GM23248 (cell line): ENCODE results near the gene AARS2. TPM values are rescaled to one million over a fixed set of nuclear protein-coding genes. Genes with fewer than 3 reads are reported as not detected.

Source experiments
- DNase-seq: peaks from one replicate; pipeline ENCODE4 v3.0.0-alpha.2; 2015
- H2AFZ ChIP-seq: fragments of 200-600 bp; sonication (generic); 2 replicates; pipeline ENCODE4 v1.6.1; 2016; ENCODE audit warnings: antibody characterized with exemption
- H3F3A ChIP-seq: fragments of 200-600 bp; sonication (generic); 2 replicates; pipeline ENCODE4 v1.6.1; 2016; ENCODE audit warnings: mild to moderate bottlenecking, antibody characterized with exemption, mixed run types; ENCODE audit not compliant: insufficient read depth
- H3K27ac ChIP-seq: fragments of 200-600 bp; sonication (generic); 2 replicates; pipeline ENCODE4 v1.5.1; 2016; ENCODE audit warnings: mild to moderate bottlenecking
- H3K27me3 ChIP-seq: fragments of 200-600 bp; sonication (generic); replicated peaks from 2 replicates; pipeline ENCODE4 v1.6.1; 2016; ENCODE audit warnings: mild to moderate bottlenecking; ENCODE audit not compliant: insufficient read depth
- H3K36me3 ChIP-seq: fragments of 200-600 bp; sonication (generic); 2 replicates; pipeline ENCODE4 v1.6.1; 2016; ENCODE audit warnings: low read depth, mild to moderate bottlenecking
- H3K4me1 ChIP-seq: fragments of 200-600 bp; sonication (generic); 2 replicates; pipeline ENCODE4 v1.6.1; 2016; ENCODE audit warnings: mild to moderate bottlenecking; ENCODE audit not compliant: insufficient read depth
- H3K4me2 ChIP-seq: fragments of 200-600 bp; sonication (generic); one replicate; pipeline ENCODE4 v1.6.1; 2016; ENCODE audit warnings: mild to moderate bottlenecking; ENCODE audit not compliant: unreplicated experiment
- H3K4me3 ChIP-seq: fragments of 200-600 bp; sonication (generic); 2 replicates; pipeline ENCODE4 v1.5.1; 2016; ENCODE audit warnings: mild to moderate bottlenecking
- H3K79me2 ChIP-seq: fragments of 200-600 bp; sonication (generic); 2 replicates; pipeline ENCODE4 v1.6.1; 2016; ENCODE audit warnings: mild to moderate bottlenecking; ENCODE audit not compliant: insufficient read depth
- H3K9ac ChIP-seq: fragments of 200-600 bp; sonication (generic); 2 replicates; pipeline ENCODE4 v1.6.1; 2016; ENCODE audit warnings: mild to moderate bottlenecking
- H3K9me2 ChIP-seq: fragments of 200-600 bp; sonication (generic); 2 replicates; pipeline ENCODE4 v1.6.1; 2016; ENCODE audit warnings: mixed run types, mild to moderate bottlenecking, moderate library complexity; ENCODE audit not compliant: insufficient read depth
- H3K9me3 ChIP-seq: fragments of 200-600 bp; sonication (generic); one replicate; pipeline ENCODE4 v1.6.1; 2017; ENCODE audit warnings: low read depth
- H4K20me1 ChIP-seq: fragments of 200-600 bp; sonication (generic); 2 replicates; pipeline ENCODE4 v1.6.0; 2016; ENCODE audit not compliant: insufficient read depth
- EZH2 ChIP-seq: fragments of 200-600 bp; sonication (generic); IDR thresholded peaks from 2 replicates; pipeline ENCODE4 v1.6.1; 2018; ENCODE audit warnings: antibody characterized with exemption, mild to moderate bottlenecking; ENCODE audit not compliant: insufficient read depth, poor library complexity, severe bottlenecking
- EZH2phosphoT487 ChIP-seq: fragments of 200-600 bp; sonication (generic); IDR thresholded peaks from 2 replicates; pipeline ENCODE4 v1.6.1; 2018; ENCODE audit warnings: antibody characterized with exemption, moderate library complexity, mild to moderate bottlenecking, low read depth; ENCODE audit not compliant: insufficient read depth
- WGBS, 2 experiments: methylation state at CpG; one replicate each; pipeline ENCODE4 v1.1.6; 2015 to 2017; ENCODE audit warnings: low lambda C conversion rate in 2 of 2, low coverage in 1 of 2; ENCODE audit errors: missing lambda C conversion rate in 2 of 2; 5-methylcytosine and 5-hydroxymethylcytosine counted together
- in situ Hi-C: fragments of 300-500 bp; cut with MboI; formaldehyde crosslinking; loops from 2 replicates; pipeline ENCODE4 v1.15.0; 2020
- polyA plus RNA-seq: library from polyadenylated mRNA; unstranded; fragments of >200 nt; fragmentation: Nextera tagmentation; extraction: Ambion mirVana; gene quantifications from 2 replicates; pipeline ENCODE4 v1.2.1, GENCODE V29; 2016
- total RNA-seq: library from RNA; depleted of rRNA; stranded (reverse); fragments of >200 nt; shearing (Covaris generic); gene quantifications from 2 replicates; pipeline ENCODE4 v1.2.3, GENCODE V29; 2014

AARS2 gene
- total and polyA plus RNA-seq, 2 experiments from 2014 or later, result 6.0 to 14.7 TPM

DNA sequence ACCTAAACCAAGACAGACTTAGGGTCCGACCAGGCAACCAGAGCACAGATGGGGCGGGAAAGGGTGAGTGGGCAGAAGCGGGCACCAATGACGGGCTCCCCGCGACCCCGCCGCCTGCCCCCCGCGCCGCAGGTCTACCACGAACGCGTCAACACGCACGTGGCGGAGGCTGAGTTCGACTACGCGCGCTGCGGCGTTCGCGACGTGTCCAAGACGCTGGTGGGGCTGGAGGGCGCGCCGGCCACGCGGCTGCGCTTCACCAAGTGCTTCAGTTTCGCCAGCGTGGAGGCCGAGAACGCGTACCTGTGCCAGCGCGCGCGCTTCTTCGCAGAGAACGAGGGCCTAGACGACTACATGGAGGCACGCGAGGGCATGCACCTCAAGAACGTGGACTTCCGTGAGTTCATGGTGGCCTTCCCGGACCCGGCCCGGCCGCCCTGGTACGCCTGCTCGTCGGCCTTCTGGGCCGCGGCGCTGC lies 37.8 kb downstream of the AARS2 start:
- DNase-seq, result no peak
- H3K4me2 ChIP-seq, result peak overlapping the region; percentile 68
- peak overlapping the region; percentile 65; the same call in 1 of the 2 replicates for H2AFZ ChIP-seq
- H3K9me3 ChIP-seq, result no peaks in the 10 kb centered on the region
- H3K79me2 ChIP-seq, result no peaks in the 10 kb centered on the region
- no peak overlapping the region for H3K9ac ChIP-seq
- no peaks in the 10 kb centered on the region for H3F3A ChIP-seq
- H4K20me1 ChIP-seq, result no peaks in the 10 kb centered on the region
- 77 to 86% methylated on average over 48 to 53 of the region's 59 CpGs for WGBS, 2 experiments
- H3K27ac ChIP-seq, result no peak overlapping the region
- in situ Hi-C loops, result no loop called here
- no peak for TF ChIP-seq EZH2phosphoT487
- no peak for TF ChIP-seq EZH2
- no peaks in the 10 kb centered on the region for H3K4me1 ChIP-seq
- H3K9me2 ChIP-seq, result no peaks in the 10 kb centered on the region
- peaks cover 29% of the 10 kb centered on the region for H3K27me3 ChIP-seq
- H3K4me3 ChIP-seq, result peak overlapping the region; percentile 54
- no peaks in the 10 kb centered on the region for H3K36me3 ChIP-seq

DNA sequence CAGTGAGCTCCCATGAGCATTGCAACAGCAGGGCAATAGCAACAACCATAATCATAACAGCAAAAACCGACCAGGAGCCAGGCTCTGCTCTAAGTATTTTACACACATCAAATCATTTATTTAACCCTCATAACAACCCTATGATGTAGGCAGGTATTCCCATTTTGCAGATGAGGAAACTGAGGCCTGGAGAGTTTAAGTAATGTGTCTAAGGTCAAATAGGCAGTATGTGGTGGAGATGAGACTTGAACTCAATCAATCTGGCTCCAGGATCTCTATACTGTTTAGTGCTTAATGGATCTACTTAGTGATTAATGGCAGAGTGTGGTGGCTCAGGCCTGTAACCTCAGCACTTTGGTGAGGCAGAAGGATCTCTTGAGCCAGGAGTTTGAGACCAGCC lies 39.5 kb downstream of the AARS2 start:
- no peak overlapping the region for H3K4me3 ChIP-seq
- H3K9me3 ChIP-seq, result no peaks in the 10 kb centered on the region
- H3K79me2 ChIP-seq, result no peaks in the 10 kb centered on the region
- H3K9me2 ChIP-seq, result no peaks in the 10 kb centered on the region
- TF ChIP-seq EZH2phosphoT487, result no peak
- TF ChIP-seq EZH2, result no peak
- no peaks in the 10 kb centered on the region for H4K20me1 ChIP-seq
- peaks cover 45% of the 10 kb centered on the region for H3K27me3 ChIP-seq
- WGBS, 2 experiments, result 0% methylated on average over 1 of the region's 1 CpG
- no peaks in the 10 kb centered on the region for H3K4me1 ChIP-seq
- in situ Hi-C loops, result loop anchor here (5.0 kb wide), 1 partner anchor 64 kb away; no protein-coding TSS in a partner anchor
- DNase-seq, result no peak
- H3F3A ChIP-seq, result no peaks in the 10 kb centered on the region
- no peaks in the 10 kb centered on the region for H3K36me3 ChIP-seq
- H3K9ac ChIP-seq, result no peak overlapping the region
- H3K4me2 ChIP-seq, result no peak overlapping the region
- no peak overlapping the region for H2AFZ ChIP-seq
- no peak overlapping the region for H3K27ac ChIP-seq

DNA sequence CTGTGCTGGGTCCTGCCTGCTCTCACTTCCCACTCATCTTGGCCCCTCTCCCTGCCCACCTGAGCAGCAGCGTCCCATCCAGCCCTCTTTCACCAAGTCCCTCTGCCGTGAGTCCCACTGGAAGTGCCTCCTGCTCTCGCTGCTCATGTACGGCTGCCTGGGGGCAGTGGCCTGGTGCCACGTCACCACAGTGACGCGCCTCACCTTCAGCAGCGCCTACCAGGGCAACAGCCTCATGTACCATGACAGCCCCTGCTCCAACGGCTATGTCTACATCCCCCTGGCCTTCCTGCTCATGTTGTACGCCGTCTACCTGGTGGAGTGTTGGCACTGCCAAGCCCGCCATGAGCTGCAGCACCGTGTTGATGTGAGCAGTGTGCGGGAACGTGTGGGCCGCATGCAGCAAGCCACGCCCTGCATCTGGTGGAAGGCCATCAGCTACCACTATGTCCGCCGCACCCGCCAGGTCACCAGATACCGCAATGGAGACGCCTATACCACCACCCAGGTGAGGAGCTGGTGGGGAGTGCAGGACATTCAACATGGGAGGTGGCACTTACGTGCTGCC lies 40.1 kb downstream of the AARS2 start:
- H3K9me3 ChIP-seq, result no peaks in the 10 kb centered on the region
- H3K9me2 ChIP-seq, result no peaks in the 10 kb centered on the region
- H3K4me3 ChIP-seq, result no peak overlapping the region
- TF ChIP-seq EZH2phosphoT487, result no peak
- TF ChIP-seq EZH2, result no peak
- no peaks in the 10 kb centered on the region for H3K36me3 ChIP-seq
- no peaks in the 10 kb centered on the region for H4K20me1 ChIP-seq
- no peak overlapping the region for H3K27ac ChIP-seq
- WGBS, 2 experiments, result 82 to 83% methylated on average over 23 of the region's 23 CpGs
- no peaks in the 10 kb centered on the region for H3F3A ChIP-seq
- DNase-seq, result no peak
- in situ Hi-C loops, result loop anchor here (5.0 kb wide), 1 partner anchor 64 kb away; no protein-coding TSS in a partner anchor
- H3K4me2 ChIP-seq, result no peak overlapping the region
- no peaks in the 10 kb centered on the region for H3K4me1 ChIP-seq
- H2AFZ ChIP-seq, result no peak overlapping the region
- H3K79me2 ChIP-seq, result no peaks in the 10 kb centered on the region
- H3K9ac ChIP-seq, result no peak overlapping the region
- peaks cover 49% of the 10 kb centered on the region for H3K27me3 ChIP-seq

DNA sequence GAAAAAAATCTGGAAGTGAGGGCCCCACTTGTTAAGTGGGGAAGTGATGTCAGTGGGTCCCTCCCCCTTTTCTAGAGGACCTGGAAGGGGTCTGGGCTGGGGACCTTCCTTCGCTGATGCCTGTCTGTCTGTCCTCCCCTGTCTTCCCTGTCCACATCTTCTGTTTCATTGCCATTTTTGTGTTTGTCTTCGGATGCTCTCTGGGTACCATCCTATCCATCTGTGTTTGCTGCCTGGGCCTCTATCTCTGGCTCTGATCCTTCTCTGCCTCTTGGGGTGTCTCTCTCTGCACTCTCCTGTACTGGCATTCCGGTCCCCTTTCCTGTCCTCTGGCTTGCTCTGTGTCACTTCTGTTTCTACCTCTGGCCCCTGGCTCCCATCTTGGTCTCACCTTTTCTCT lies 40.6 kb downstream of the AARS2 start:
- Histone ChIP-seq H3K9me2 (no peaks in the 10 kb centered on the region), H3K27ac (no peak overlapping the region), H3K79me2 (no peaks in the 10 kb centered on the region), H3K4me3 (no peak overlapping the region), H2AFZ (no peak overlapping the region), H3K9me3 (no peaks in the 10 kb centered on the region), H3F3A (no peaks in the 10 kb centered on the region), H3K27me3 (peaks cover 49% of the 10 kb centered on the region), H3K9ac (no peak overlapping the region), H3K4me1 (no peaks in the 10 kb centered on the region), H3K4me2 (no peak overlapping the region), H4K20me1 (no peaks in the 10 kb centered on the region), H3K36me3 (no peaks in the 10 kb centered on the region)
- DNase-seq, result no peak
- 73 to 88% methylated on average over 3 of the region's 3 CpGs for WGBS, 2 experiments
- in situ Hi-C loops, result loop anchor here (5.0 kb wide), 1 partner anchor 65 kb away; no protein-coding TSS in a partner anchor
- no peak for TF ChIP-seq EZH2
- no peak for TF ChIP-seq EZH2phosphoT487
